Activated effector memory CD4-positive, alpha-beta T cell treated with anti-CD3 and anti-CD28 coated beads, Interleukin-2, amount 50 U/mL, for 16 hours (primary cell): ENCODE data around the gene HEATR3.
"Not testable (repeated sequence)": the region's sequence is repeated elsewhere in the genome, so short reads cannot be mapped to it uniquely, and the experiment has no call there.

ENCODE experiments used
- DNase-seq: peaks from one replicate; pipeline ENCODE4 v3.0.0-alpha.2; 2020

Gene HEATR3

DNA sequence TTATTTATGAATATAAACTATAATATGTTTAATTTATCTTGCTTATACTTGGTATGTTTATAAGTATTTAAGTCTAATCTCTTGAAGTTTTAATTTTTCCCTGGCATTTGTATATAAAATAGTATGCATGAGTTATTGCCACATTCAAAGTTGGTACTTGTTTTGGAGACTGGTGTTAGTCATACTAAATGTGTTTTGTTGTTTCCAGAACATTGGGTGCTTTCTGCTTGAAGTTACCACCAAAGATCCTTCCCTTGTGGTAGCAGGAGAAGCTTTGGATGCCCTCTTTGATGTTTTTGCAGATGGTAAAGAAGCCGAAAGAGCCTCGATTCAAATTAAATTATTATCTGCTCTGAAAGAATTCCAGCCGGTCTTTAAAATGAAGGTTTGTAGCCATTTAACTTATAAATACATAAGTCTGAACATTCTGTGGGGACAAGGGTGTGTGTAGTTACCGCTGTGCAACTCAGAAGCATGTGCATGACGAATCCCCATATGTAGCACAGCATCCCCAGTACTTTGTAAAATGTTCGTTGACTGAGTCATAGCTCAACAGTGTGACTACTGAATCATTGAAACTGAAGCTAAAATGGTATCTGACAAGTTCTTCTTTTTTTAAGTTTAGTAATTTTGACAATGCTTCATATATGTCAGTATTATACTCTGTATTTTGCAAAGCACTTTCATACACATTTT, 36.4 kb downstream of the HEATR3 start:
- no peak for DNase-seq

DNA sequence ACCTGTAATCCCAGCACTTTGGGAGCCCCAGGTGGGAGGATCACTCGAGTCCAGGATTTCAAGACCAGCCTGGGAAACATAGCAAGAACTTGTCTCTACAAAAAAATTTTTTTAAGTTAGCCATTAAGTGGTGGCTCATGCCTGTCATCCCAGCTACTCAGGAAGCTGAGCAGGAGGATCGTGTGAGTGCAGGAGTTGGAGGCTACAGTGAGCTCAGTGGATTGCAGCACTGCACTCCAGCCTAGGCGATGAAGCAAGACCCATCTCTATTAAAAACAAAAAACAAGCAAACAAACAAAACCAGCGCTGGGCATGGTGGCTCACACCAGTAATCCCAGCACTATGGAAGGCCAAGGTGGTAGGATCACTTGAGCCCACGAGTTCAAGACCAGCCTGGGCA, 38.0 kb downstream of the HEATR3 start:
- DNase-seq = no peak

DNA sequence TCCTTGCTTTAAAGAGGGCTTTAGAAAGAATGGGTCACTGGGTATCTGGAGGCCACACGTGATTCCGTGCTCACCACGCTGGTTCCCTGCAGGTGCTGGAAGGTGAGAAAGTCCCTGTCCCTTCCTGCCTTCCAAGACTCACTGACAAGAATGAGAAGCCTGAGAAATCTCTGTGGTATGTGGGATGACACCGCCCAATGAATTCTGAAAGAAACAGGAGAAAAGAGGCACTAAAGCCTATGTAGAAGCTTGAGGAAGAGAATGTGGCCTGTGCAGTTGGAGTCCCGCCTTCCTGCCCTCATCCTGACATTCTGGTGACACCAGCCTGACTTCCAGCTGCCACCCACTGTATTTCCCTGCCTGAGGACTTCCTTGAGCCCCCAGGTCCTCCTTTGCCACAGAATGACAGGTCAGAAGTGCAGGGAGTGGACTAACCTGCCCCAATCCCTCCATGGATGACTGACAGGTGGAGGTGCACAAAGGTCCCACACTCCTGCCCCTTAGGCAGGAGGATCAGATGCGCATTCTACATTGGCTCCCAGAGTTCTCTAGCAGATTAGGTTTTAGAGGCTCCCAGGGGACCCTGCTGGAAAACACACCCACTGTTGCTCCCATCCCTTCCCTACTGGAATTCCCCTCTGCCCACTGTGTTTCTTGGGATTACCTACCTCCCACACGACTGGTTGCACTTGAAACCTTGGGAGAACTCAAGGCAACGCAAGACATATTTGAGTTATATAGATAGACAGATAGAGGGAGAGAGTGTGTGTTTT, 48.8 kb downstream of the HEATR3 start:
- no peak for DNase-seq

GRCh38 chr16:50120711-50121110, 54.9 kb downstream of the HEATR3 start:
- DNase-seq = no peak

GRCh38 chr16:50121278-50121677, 55.5 kb downstream of the HEATR3 start:
- DNase-seq = no peak

- DNase-seq = no peak
Observed at GRCh38 chr16:50121721-50122445, 56.1 kb downstream of the HEATR3 start.

- DNase-seq = no peak
Observed at GRCh38 chr16:50123417-50123816, 57.6 kb downstream of the HEATR3 start.

- no peak for DNase-seq
Observed at GRCh38 chr16:50124769-50125168, 59.0 kb downstream of the HEATR3 start.

DNA sequence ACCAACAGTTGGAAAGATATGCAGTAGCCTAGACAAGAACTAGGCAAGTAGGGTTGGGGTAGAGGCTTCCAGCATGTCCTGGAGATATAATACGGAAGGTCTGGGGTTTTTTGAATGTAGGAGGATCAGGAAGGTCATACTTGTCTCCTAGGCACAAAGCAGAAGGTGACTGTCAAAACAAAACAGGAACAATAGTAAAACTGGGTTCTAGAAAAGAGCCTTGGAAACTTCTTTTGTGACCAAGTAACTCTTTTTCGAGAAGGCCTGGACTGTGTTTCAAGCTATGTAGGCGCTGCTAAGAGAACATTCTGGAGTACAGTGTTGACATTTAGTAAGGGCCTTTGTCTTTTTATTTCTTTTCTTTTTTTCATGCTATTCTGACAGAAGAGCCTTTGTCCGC, 60.4 kb downstream of the HEATR3 start:
- DNase-seq = no peak

DNA sequence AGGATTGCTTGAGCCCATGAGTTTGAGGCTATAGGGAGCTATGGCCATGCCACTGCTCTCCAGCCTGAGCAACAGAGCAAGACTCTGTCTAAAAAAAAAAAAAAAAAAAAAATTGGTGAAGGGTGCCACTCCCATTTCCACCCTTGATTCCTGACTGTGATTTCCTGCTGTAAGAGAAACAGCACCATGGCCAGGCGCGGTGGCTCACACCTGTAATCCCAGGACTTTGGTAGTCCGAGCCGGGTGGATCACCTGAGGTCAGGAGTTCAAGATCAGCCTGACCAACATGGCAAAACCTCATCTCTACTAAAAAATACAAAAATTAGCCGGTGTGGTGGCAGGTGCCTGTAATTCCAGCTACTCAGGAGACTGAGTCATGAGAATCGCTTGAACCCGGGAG, 66.8 kb downstream of the HEATR3 start:
- not testable (repeated sequence) for DNase-seq

DNA sequence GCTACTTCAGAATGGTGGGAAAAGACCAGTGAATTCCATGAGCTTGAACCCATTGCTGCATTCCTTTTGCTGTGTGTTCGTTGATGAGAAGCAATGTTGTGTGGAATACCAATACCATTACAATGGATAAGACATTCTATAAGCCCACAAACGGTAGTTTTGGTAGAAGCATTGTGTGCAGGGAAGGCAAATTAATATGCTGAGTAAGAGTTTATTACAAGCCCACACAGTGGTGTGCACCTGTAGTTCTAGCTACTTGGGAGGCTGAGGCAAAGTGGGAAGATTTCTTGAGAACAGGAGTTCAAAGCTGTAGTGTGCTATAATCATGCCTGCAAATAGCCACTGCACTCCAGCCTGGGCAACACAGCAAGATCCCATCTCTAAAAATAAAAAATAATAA, 67.4 kb downstream of the HEATR3 start:
- no peak for DNase-seq

GRCh38 chr16:50136399-50136798, 70.6 kb downstream of the HEATR3 start:
- DNase-seq = no peak

- DNase-seq = no peak
Observed at GRCh38 chr16:50137268-50137667, 71.5 kb downstream of the HEATR3 start.

GRCh38 chr16:50139580-50139979, 73.8 kb downstream of the HEATR3 start:
- DNase-seq = no peak

DNA sequence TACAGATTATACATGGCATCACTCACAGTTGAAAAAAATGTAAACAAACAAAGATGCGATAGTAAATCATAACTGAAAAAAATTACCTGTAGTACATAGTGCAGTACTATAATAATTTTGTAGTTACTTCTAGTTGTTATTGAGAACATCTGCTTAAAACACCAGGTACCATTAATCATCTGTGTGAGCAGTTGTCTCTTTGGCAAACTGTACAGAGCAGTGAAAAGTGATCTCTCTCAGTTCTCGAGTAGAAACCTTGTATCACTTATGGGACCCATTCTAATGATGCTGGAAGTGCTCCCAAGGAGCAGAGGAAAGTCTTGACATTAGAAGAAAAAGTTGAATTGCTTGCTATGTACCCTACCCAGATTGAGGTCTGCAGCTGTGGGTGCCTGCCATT, 78.4 kb downstream of the HEATR3 start:
- DNase-seq = no peak

- no peak for DNase-seq
Observed at GRCh38 chr16:50146479-50147435, 81.0 kb downstream of the HEATR3 start.

GRCh38 chr16:50151322-50151721, 85.6 kb downstream of the HEATR3 start:
- DNase-seq = peak; percentile 60

DNA sequence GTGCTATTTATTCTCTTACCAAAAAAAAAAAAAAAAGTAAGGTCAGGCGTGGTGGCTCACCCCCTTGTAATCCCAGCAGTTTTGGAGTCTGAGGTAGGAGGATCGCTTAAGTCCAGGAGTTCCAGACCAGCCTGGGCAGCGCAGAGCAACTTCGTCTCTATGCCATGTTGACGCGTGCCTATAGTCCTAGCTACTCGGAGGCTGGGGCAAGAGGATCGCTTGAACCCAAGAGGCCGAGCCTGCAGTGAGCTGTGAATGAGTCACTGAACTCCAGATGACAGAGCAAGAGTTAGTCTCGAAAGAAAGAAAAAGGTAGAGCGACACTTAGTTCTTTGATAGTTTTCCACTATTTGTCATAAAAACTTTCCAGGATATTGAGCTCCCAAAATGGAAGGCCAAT, 86.0 kb downstream of the HEATR3 start:
- DNase-seq = peak; percentile 63

GRCh38 chr16:50152351-50152806, 86.6 kb downstream of the HEATR3 start:
- peak; percentile 88 for DNase-seq

GRCh38 chr16:50152807-50153595, 87.2 kb downstream of the HEATR3 start, which contains the start of gene TENT4B:
TENT4B (plus strand) TSS chr16:50153306; CDS start chr16:50153622, 316 bp downstream.
- DNase-seq = peak; percentile 95

DNA sequence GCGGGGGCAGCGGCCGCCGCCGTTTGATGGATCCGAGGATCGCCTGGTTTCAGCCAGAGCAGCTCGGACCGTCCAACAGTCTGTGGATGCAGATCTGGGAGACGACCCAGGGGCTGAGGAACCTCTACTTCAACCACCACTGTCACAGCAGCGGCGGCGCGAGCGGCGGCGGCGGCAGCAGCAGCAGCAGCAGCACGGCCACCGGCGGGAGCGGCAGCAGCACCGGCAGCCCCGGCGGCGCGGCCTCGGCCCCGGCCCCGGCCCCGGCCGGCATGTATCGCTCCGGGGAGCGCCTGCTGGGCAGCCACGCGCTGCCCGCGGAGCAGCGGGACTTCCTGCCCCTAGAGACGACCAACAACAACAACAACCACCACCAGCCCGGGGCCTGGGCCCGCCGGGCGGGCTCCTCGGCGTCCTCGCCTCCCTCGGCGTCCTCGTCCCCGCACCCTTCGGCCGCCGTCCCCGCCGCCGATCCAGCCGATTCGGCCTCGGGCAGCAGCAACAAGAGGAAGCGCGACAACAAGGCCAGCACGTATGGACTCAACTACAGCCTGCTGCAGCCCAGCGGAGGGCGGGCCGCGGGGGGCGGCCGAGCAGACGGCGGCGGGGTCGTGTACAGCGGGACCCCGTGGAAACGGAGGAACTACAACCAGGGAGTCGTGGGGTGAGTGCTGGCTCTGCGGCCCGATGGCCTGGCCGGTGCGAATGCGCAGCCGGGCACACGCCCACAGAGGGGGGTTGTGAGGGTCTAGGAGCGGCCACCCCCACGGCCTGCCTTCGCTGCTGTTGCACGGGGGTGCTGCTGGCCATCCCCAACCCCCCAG, 88.0 kb downstream of the HEATR3 start:
- DNase-seq = no peak
